NCI-H748 treated with DMSO at 0.1 percent for 48 hours (cell line): Measurements from ENCODE around the gene DISP2.

Source experiments
- DNase-seq: peaks from one replicate; lab custom pipeline; 2025; lab: John Stamatoyannopoulos, UW

DISP2 gene

GRCh38 chr15:40392986-40393948 lies 35.2 kb downstream of the DISP2 start:
- no peak for DNase-seq

- no peak for DNase-seq
Observed at GRCh38 chr15:40397688-40398412, 39.8 kb downstream of the DISP2 start.

- DNase-seq = no peak
Observed at GRCh38 chr15:40398413-40398873, 40.4 kb downstream of the DISP2 start.

GRCh38 chr15:40399370-40399769 lies 41.4 kb downstream of the DISP2 start:
- DNase-seq = no peak

GRCh38 chr15:40405501-40406381 lies 47.7 kb downstream of the DISP2 start, which contains the start of gene IVD:
Gene IVD (plus strand): TSS chr15:40405795. CDS start chr15:40405828, 33 bp downstream.
- peak; percentile 59 for DNase-seq

- no peak for DNase-seq
Observed at GRCh38 chr15:40407330-40407990, 49.4 kb downstream of the DISP2 start.

DNA sequence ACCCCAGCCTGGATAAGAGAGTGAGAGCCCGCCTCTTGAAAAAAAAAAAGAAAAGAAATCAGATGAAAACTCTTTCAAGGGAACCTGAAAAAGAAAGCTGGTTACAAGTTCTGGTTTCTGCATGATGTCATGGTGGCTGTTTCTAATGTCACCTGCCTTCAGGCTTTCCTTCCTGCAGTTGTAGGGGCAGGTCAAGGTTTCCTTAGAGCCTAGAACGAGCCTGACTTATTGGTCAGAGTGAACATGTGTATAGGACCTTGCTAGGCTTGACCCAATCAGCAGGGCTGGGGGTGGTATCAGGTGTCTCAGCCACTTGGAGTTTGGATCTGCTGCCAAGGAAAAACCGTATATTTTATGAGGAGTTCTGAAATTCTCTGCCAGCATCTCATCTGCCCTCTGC lies 51.3 kb downstream of the DISP2 start:
- no peak for DNase-seq

- no peak for DNase-seq
Observed at GRCh38 chr15:40410476-40410875, 52.5 kb downstream of the DISP2 start.

- DNase-seq = no peak
Observed at GRCh38 chr15:40412095-40412759, 54.2 kb downstream of the DISP2 start.

- no peak for DNase-seq
Observed at GRCh38 chr15:40413036-40413435, 55.0 kb downstream of the DISP2 start.

GRCh38 chr15:40414816-40415215 lies 56.8 kb downstream of the DISP2 start:
- no peak for DNase-seq

DNA sequence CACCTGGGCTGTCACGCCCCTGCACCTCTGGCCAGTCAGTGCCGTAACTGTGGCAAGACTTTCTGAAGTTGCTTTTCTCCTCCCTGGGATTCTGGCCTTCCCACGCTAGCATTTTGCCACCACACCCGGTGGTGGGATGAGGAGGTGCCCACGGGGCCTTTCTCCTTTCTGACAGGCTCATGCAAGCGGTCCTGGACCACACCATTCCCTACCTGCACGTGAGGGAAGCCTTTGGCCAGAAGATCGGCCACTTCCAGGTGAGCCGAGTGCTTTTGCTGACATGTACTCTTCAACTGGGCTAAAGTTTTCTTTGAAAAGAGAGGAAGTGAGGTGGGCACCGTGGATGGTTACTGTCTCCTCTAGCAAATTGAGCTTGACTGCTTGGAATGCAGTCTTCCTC lies 57.2 kb downstream of the DISP2 start:
- no peak for DNase-seq

- no peak for DNase-seq
Observed at GRCh38 chr15:40416056-40416455, 58.0 kb downstream of the DISP2 start.

GRCh38 chr15:40418126-40418525 lies 60.1 kb downstream of the DISP2 start:
- DNase-seq = no peak

DNA sequence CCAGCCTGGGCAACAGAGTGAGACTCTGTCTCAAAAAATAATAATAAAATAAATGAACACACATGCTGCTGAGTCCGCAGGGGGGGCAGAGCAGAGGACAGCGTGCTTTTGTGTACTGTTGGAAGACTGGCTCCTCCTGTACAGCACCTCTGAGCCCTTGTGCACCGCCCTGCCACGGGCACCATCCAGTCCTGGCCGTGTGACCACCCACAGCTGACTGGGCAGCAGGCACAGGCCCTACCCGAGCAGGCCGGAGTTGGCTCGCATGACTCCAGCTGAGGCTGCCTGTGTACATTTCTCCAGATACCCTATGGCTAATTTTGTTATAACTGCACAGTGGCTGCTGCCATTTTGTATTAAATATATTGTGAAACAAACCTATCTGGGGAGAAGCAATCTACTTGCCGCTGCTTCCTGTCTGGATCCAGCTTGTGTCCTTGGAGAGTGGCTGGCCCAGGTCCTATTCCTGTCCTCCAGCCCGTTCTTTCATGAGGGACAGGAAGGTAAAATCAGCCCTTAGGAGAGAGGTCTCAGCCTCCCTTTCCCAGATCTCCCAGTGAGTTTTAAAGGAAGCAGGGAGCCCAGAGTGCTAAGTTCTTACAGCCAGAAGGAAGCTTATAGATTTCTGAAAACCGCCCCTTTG lies 62.2 kb downstream of the DISP2 start:
- no peak for DNase-seq

- DNase-seq = no peak
Observed at GRCh38 chr15:40420793-40421192, 62.8 kb downstream of the DISP2 start.

DNA sequence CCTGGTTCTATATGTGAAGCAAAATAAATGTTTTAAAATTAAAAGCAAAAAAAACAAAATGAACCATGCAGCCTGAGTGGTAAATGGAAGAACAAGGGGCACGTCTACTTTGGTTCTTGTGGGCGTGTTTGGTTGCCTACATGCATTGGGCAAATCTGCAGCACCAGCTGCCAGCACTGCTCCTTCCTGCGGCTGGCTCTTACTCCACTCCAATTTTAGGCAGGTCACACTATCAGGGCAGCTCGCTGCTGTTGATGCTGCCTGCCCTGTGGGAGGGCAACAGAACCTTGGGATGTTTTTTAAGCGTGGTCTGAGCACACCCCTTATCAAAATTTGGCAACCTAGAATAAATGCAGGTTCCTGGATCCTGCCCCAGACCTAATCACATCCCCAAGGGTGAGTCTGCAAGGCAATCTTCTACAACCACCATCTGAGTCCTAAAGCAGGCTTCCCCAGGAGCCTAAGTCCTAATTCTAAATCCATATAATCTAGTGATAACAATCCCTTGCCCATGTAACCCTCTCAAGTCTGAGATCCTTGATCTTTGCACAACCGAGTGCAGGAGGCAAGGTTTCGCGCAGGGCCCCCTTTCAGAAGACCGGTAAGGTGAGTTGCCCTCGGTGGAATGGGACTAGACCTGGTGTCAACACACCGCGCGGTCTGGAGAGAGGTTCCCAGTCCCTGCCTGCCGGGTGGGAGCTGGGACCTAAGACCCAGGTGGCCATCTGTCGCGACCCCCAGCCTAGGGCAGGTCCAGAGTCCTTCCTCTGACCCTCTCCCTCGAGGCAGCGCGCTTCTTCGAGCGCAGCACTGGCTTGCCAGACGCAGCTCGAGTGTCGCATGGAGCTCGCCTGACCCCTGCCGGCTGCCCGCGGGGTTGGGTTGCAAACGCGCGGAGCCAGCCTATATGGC lies 63.5 kb downstream of the DISP2 start:
- DNase-seq = peak; percentile 5

- no peak for DNase-seq
Observed at GRCh38 chr15:40424483-40425115, 66.6 kb downstream of the DISP2 start.

DNA sequence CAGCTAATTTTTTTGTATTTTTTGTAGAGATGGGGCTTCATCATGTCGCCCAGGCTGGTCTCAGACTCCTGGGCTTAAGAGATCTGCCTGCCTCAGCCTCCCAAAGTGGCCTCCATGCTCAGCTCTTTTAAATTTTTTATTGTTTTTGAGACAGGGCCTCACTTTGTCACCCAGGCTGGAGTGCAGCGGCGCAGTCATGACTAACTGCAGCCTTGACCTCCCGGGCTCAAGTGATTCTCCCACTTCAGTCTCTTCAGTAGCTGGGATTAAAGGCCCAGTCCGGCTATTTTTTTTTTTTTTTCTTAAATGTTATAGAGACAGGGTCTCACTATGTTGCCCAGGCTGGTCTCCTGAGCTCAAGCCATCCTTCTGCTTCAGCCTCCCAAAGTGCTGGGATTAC lies 67.7 kb downstream of the DISP2 start:
- no peak for DNase-seq
